CD4-positive, alpha-beta T cell (primary cell): ENCODE measurements around the gene ARID2. TPM values are rescaled to one million over a fixed set of nuclear protein-coding genes. Genes with fewer than 3 reads are reported as not detected.

Source experiments
- ATAC-seq: fragments of 200-7000 bp; cut with Tn5 transposase; one replicate; pipeline ENCODE4 v1.10.0; 2022; ENCODE audit warnings: mild to moderate bottlenecking; ENCODE audit not compliant: poor library complexity
- CTCF ChIA-PET: fragments of 350-600 bp; sonication (Branson Sonifier 250); formaldehyde crosslinking; loops from one replicate; lab custom pipeline; 2021; ENCODE audit warnings: antibody characterized with exemption, inconsistent platforms; lab: Charles Lee
- POLR2A ChIA-PET: fragments of 350-600 bp; sonication (Branson Sonifier 250); formaldehyde crosslinking; loops from one replicate; lab custom pipeline; 2021; ENCODE audit warnings: antibody characterized with exemption, inconsistent platforms; lab: Charles Lee
- DNase-seq, 14 experiments: peaks; one replicate each; pipeline ENCODE4 v3.0.0-alpha.2; 2013 to 2020; ENCODE audit warnings: mixed read lengths in 2 of 14
- H3K27ac ChIP-seq, 2 donors: one replicate each; pipeline versions ENCODE4 v1.5.1 to v1.7.0; 2013; ENCODE audit warnings: low read length in 2 of 2, low read depth in 1 of 2, mild to moderate bottlenecking in 1 of 2
- H3K27me3 ChIP-seq, 2 experiments: 1 replicate in 1 of 2; 2 replicates in 1 of 2; pipeline versions ENCODE4 v1.6.1 to v1.7.0; 2013; ENCODE audit warnings: low read length in 2 of 2, control low read depth in 1 of 2, mild to moderate bottlenecking in 1 of 2, moderate library complexity in 1 of 2; ENCODE audit not compliant: insufficient read depth in 2 of 2, control insufficient read depth in 1 of 2
- H3K36me3 ChIP-seq: one replicate; pipeline ENCODE4 v1.6.1; 2013; ENCODE audit warnings: low read length, control low read depth; ENCODE audit not compliant: insufficient read depth
- H3K4me1 ChIP-seq: one replicate; pipeline ENCODE4 v1.6.1; 2013; ENCODE audit warnings: low read length, control low read depth; ENCODE audit not compliant: insufficient read depth
- H3K4me3 ChIP-seq: one replicate; pipeline ENCODE4 v1.5.1; 2013; ENCODE audit warnings: mild to moderate bottlenecking, low read length, moderate library complexity
- H3K9me3 ChIP-seq, 2 experiments: 1 replicate in 1 of 2; 2 replicates in 1 of 2; pipeline versions ENCODE4 v1.6.1 to v1.7.0; 2013; ENCODE audit warnings: low read length in 2 of 2, mild to moderate bottlenecking in 2 of 2, control low read depth in 1 of 2, moderate library complexity in 1 of 2; ENCODE audit not compliant: control insufficient read depth in 1 of 2, insufficient read depth in 1 of 2
- H3K27ac Mint-ChIP-seq: one replicate; pipeline ENCODE4 v1.8.0; 2020; ENCODE audit warnings: mixed read lengths
- H3K27me3 Mint-ChIP-seq: one replicate; pipeline ENCODE4 v1.8.0; 2021; ENCODE audit warnings: mixed read lengths
- H3K36me3 Mint-ChIP-seq: one replicate; pipeline ENCODE4 v1.8.0; 2021; ENCODE audit warnings: low read depth, mixed read lengths
- H3K4me1 Mint-ChIP-seq: one replicate; pipeline ENCODE4 v1.8.0; 2021; ENCODE audit warnings: low read depth, mixed read lengths
- H3K4me3 Mint-ChIP-seq: one replicate; pipeline ENCODE4 v1.8.0; 2020; ENCODE audit warnings: mild to moderate bottlenecking, mixed read lengths
- H3K9me3 Mint-ChIP-seq: one replicate; pipeline ENCODE4 v1.8.0; 2020; ENCODE audit warnings: mixed read lengths
- intact Hi-C, 2 experiments: fragments of 100-400 bp; cut with DNase I in 1 of 2; cut with micrococcal nuclease in 1 of 2; formaldehyde crosslinking; loops; one replicate each; pipeline versions ENCODE4 v1.15.1 to v1.9.0; 2023 to 2025; cut with DNase I, micrococcal nuclease
- total RNA-seq, 174 experiments: library from RNA in 2 of 174; stranded (reverse) in 2 of 174; gene quantifications; one replicate each; pipeline ENCODE4 v1.2.3 and lab custom pipeline; 2021 to 2026
- TF ChIP-seq, protein P1 (sequence below): fragments of 200-600 bp; IDR thresholded peaks from one replicate; pipeline ENCODE4 v1.8.0; 2022; ENCODE audit warnings: antibody characterized with exemption, mild to moderate bottlenecking

Gene ARID2
- total RNA-seq, 2 experiments from 2014 or later, result 49.0 to 51.3 TPM

DNA sequence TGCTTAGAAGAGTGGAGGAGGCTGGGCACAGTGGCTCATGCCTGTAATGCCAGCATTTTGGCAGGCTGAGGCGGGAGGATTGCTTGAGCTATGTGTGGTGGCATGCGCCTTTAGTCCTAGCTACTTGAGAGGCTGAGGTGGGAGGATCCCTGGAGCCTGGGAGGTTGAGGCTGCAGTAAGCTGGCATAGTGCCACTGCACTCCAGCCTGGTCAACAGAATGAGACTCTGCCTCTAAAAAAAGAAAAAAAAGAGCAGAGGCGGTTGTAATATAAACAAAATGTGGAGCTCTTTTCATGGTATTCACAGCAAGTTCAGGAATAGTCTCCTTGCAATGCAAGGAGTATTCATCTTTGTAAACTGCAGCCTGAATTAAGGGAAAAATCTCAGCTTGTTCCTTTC is 27.2 kb downstream of the ARID2 start:
- Histone ChIP-seq H3K4me3 (no peak overlapping the region), H3K27me3 (no peaks in the 10 kb centered on the region), H3K9me3 (no peaks in the 10 kb centered on the region), H3K4me1 (no peaks in the 10 kb centered on the region), H3K27ac (no peak overlapping the region), H3K36me3 (peaks cover 10% of the 10 kb centered on the region)
- TF ChIP-seq, protein P1, sequence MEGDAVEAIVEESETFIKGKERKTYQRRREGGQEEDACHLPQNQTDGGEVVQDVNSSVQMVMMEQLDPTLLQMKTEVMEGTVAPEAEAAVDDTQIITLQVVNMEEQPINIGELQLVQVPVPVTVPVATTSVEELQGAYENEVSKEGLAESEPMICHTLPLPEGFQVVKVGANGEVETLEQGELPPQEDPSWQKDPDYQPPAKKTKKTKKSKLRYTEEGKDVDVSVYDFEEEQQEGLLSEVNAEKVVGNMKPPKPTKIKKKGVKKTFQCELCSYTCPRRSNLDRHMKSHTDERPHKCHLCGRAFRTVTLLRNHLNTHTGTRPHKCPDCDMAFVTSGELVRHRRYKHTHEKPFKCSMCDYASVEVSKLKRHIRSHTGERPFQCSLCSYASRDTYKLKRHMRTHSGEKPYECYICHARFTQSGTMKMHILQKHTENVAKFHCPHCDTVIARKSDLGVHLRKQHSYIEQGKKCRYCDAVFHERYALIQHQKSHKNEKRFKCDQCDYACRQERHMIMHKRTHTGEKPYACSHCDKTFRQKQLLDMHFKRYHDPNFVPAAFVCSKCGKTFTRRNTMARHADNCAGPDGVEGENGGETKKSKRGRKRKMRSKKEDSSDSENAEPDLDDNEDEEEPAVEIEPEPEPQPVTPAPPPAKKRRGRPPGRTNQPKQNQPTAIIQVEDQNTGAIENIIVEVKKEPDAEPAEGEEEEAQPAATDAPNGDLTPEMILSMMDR, result no peak
- Mint-ChIP-seq H3K27ac (no peak overlapping the region), H3K36me3 (peaks cover 34% of the 10 kb centered on the region), H3K9me3 (no peaks in the 10 kb centered on the region), H3K4me1 (peaks cover 81% of the 10 kb centered on the region), H3K4me3 (no peak overlapping the region), H3K27me3 (no peaks in the 10 kb centered on the region)
- intact Hi-C loops, result no loop called here
- DNase-seq (no peak), ATAC-seq (no peak)
- ChIA-PET POLR2A (interaction anchor here (1.2 kb wide), 1 partner anchor 28 kb away, joined by 3 read pairs; no protein-coding TSS in a partner anchor), CTCF (interaction anchor here (1.4 to 1.9 kb wide), 2 partner anchors 9 to 31 kb away, joined by 3 to 7 read pairs; no protein-coding TSS in a partner anchor)

- Mint-ChIP-seq H3K36me3 (peaks cover 32% of the 10 kb centered on the region), H3K4me3 (no peak overlapping the region), H3K9me3 (no peaks in the 10 kb centered on the region), H3K4me1 (peaks cover 84% of the 10 kb centered on the region), H3K27me3 (no peaks in the 10 kb centered on the region), H3K27ac (no peak overlapping the region)
- intact Hi-C loops, result no loop called here
- H3K27ac ChIP-seq, result no peak overlapping the region
- H3K4me3 ChIP-seq, result no peak overlapping the region
- POLR2A ChIA-PET, result no interaction called here
- peaks cover 10% of the 10 kb centered on the region for H3K36me3 ChIP-seq
- TF ChIP-seq, protein P1, result no peak
- no peaks in the 10 kb centered on the region for H3K4me1 ChIP-seq
- ATAC-seq (no peak), DNase-seq (no peak)
- H3K9me3 ChIP-seq, result no peaks in the 10 kb centered on the region
- CTCF ChIA-PET, result interaction anchor here (1.9 kb wide), 1 partner anchor 31 kb away, joined by 7 read pairs; no protein-coding TSS in a partner anchor
- H3K27me3 ChIP-seq, result no peaks in the 10 kb centered on the region
These were observed 27.7 kb downstream of the ARID2 start for GRCh38 chr12:45757172-45757571.

DNA sequence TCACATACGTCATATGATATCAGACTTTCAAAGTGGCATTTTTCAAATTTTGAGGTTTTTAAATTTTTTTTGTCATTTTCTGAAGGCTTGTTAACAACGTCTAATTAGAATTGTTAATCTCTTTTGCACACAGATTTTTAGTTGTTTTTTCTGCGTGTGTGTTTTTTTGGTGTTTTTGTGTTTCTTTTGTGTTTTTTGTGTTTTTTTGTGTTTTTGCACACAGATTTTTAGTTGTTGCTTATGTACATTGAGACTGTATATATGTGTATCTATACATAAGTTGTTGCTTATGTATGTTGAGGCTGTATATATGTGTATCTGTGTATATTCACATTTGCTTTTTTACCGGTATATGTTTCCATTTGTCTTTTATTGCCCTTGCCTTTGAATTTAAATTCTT is 30.8 kb downstream of the ARID2 start:
- TF ChIP-seq, protein P1, result no peak
- Histone ChIP-seq H3K27me3 (no peaks in the 10 kb centered on the region), H3K36me3 (peaks cover 4% of the 10 kb centered on the region), H3K4me1 (no peaks in the 10 kb centered on the region), H3K27ac (no peak overlapping the region), H3K4me3 (no peak overlapping the region), H3K9me3 (no peaks in the 10 kb centered on the region)
- POLR2A ChIA-PET, result interaction anchor here (0.9 kb wide), 1 partner anchor 32 kb away, joined by 3 read pairs; no protein-coding TSS in a partner anchor
- Mint-ChIP-seq H3K27ac (no peak overlapping the region), H3K9me3 (no peaks in the 10 kb centered on the region), H3K4me1 (peaks cover 81% of the 10 kb centered on the region), H3K27me3 (no peaks in the 10 kb centered on the region), H3K36me3 (peaks cover 18% of the 10 kb centered on the region), H3K4me3 (no peak overlapping the region)
- CTCF ChIA-PET, result interaction anchor here (0.7 to 1.5 kb wide), 2 partner anchors 18 to 32 kb away, joined by 3 read pairs; no protein-coding TSS in a partner anchor
- intact Hi-C loops, result loop anchor here in 1 of 2 experiments (5.0 to 10.0 kb wide), 2 partner anchors 244 to 312 kb away; no protein-coding TSS in a partner anchor
- DNase-seq (no peak), ATAC-seq (no peak)
